ENCODE measurements around the gene TRAPPC4. TPM values are rescaled to one million over a fixed set of nuclear protein-coding genes. Genes with fewer than 3 reads are reported as not detected.
"Not testable (repeated sequence)": the region's sequence is repeated elsewhere in the genome, so short reads cannot be mapped to it uniquely, and the experiment has no call there.

The TRAPPC4 gene
- total and polyA plus RNA-seq, 2 donors (not counting 1 experiment from before 2014, with no cell fraction given): 60.6 to 109 TPM

GRCh38 chr11:119030329-119031047 is 11.9 kb downstream of the TRAPPC4 start, which contains the start of gene SLC37A4:
SLC37A4 (minus strand) TSS chr11:119030877.
- peak within 1 kb of the TSS; percentile 97 for H3K4me2 ChIP-seq (ENCODE audit: extremely low read depth, insufficient read depth, low read length)
- peak; percentile 97 to 98 for DNase-seq (ENCODE audit: low read depth in 2 of 2)
- peak in 1 of 2 donors; percentile 95 for TF ChIP-seq CTCF (conservative IDR thresholded peaks at IDR 0.05 in 1 of 2, IDR thresholded peaks at IDR 0.05 in 1 of 2; ENCODE audit: low read depth in 1 of 2, low read length in 2 of 2)
- no peak for TF ChIP-seq EZH2 (IDR thresholded peaks at IDR 0.05; ENCODE audit: low read length, missing control alignments)
- H3K36me3 ChIP-seq (ENCODE audit: control insufficient read depth, insufficient read depth, low read length): peaks cover 3% of the 10 kb centered on the region
- H2AFZ ChIP-seq (ENCODE audit: low read length): peak within 1 kb of the TSS; percentile 98
- H3K79me2 ChIP-seq (ENCODE audit: control insufficient read depth, insufficient read depth, low read length): no peaks in the 10 kb centered on the region
- peak within 1 kb of the TSS; percentile 71 for H3K9ac ChIP-seq (ENCODE audit: insufficient read depth, low read length)
- H3K9me3 ChIP-seq (ENCODE audit: control insufficient read depth, insufficient read depth, low read depth, low read length): no peaks in the 10 kb centered on the region
- no peaks in the 10 kb centered on the region for H3K4me1 ChIP-seq (ENCODE audit: control insufficient read depth, extremely low read depth, insufficient read depth, low read length)
- H3K4me3 ChIP-seq (replicated peaks in 1 of 4; ENCODE audit: control extremely low read depth in 1 of 4, insufficient read depth in 1 of 4, low read depth in 3 of 4, low read length in 4 of 4): peak within 1 kb of the TSS; percentile 83 to 85 (median 83)
- H3K27me3 ChIP-seq (ENCODE audit: control insufficient read depth, insufficient read depth, low read length): no peaks in the 10 kb centered on the region
- no peaks in the 10 kb centered on the region for H4K20me1 ChIP-seq (ENCODE audit: control insufficient read depth, extremely low read depth, insufficient read depth, low read length)
- H3K27ac ChIP-seq (ENCODE audit: insufficient read depth, low read length): no peak within 1 kb of the TSS

- no peak overlapping the region for H3K4me2 ChIP-seq (ENCODE audit: extremely low read depth, insufficient read depth, low read length)
- no peak overlapping the region for H3K4me3 ChIP-seq (replicated peaks in 1 of 4; ENCODE audit: control extremely low read depth in 1 of 4, insufficient read depth in 1 of 4, low read depth in 3 of 4, low read length in 4 of 4)
- no peak overlapping the region for H3K27ac ChIP-seq (ENCODE audit: insufficient read depth, low read length)
- no peak overlapping the region for H3K9ac ChIP-seq (ENCODE audit: insufficient read depth, low read length)
- no peaks in the 10 kb centered on the region for H3K27me3 ChIP-seq (ENCODE audit: control insufficient read depth, insufficient read depth, low read length)
- no peaks in the 10 kb centered on the region for H3K9me3 ChIP-seq (ENCODE audit: control insufficient read depth, insufficient read depth, low read depth, low read length)
- TF ChIP-seq EZH2 (IDR thresholded peaks at IDR 0.05; ENCODE audit: low read length, missing control alignments): no peak
- TF ChIP-seq CTCF (conservative IDR thresholded peaks at IDR 0.05 in 1 of 2, IDR thresholded peaks at IDR 0.05 in 1 of 2; ENCODE audit: low read depth in 1 of 2, low read length in 2 of 2): no peak
- no peaks in the 10 kb centered on the region for H3K79me2 ChIP-seq (ENCODE audit: control insufficient read depth, insufficient read depth, low read length)
- H3K36me3 ChIP-seq (ENCODE audit: control insufficient read depth, insufficient read depth, low read length): peaks cover 1% of the 10 kb centered on the region
- no peaks in the 10 kb centered on the region for H4K20me1 ChIP-seq (ENCODE audit: control insufficient read depth, extremely low read depth, insufficient read depth, low read length)
- no peaks in the 10 kb centered on the region for H3K4me1 ChIP-seq (ENCODE audit: control insufficient read depth, extremely low read depth, insufficient read depth, low read length)
- no peak overlapping the region for H2AFZ ChIP-seq (ENCODE audit: low read length)
- no peak for DNase-seq (ENCODE audit: low read depth in 2 of 2)
Measured at GRCh38 chr11:119031912-119032280, 13.3 kb downstream of the TRAPPC4 start.

- H4K20me1 ChIP-seq (ENCODE audit: control insufficient read depth, extremely low read depth, insufficient read depth, low read length); H3K4me3 ChIP-seq (replicated peaks in 1 of 4; ENCODE audit: control extremely low read depth in 1 of 4, insufficient read depth in 1 of 4, low read depth in 3 of 4, low read length in 4 of 4); H3K4me2 ChIP-seq (ENCODE audit: extremely low read depth, insufficient read depth, low read length); H3K79me2 ChIP-seq (ENCODE audit: control insufficient read depth, insufficient read depth, low read length); H2AFZ ChIP-seq (ENCODE audit: low read length); H3K9ac ChIP-seq (ENCODE audit: insufficient read depth, low read length); H3K27ac ChIP-seq (ENCODE audit: insufficient read depth, low read length); H3K36me3 ChIP-seq (ENCODE audit: control insufficient read depth, insufficient read depth, low read length); H3K4me1 ChIP-seq (ENCODE audit: control insufficient read depth, extremely low read depth, insufficient read depth, low read length); H3K9me3 ChIP-seq (ENCODE audit: control insufficient read depth, insufficient read depth, low read depth, low read length); H3K27me3 ChIP-seq (ENCODE audit: control insufficient read depth, insufficient read depth, low read length): not testable (repeated sequence)
- DNase-seq (ENCODE audit: low read depth in 2 of 2): peak in 1 of 2 donors; percentile 23
Measured at GRCh38 chr11:119033421-119033820, 14.9 kb downstream of the TRAPPC4 start.

All from fibroblast of lung (primary cell).